GM23338 (cell line): ENCODE results near the gene CBFA2T2.

Source experiments
- CREB1 ChIP-seq: fragments of 250-450 bp; sonication (Bioruptor Pico); IDR thresholded peaks from 2 replicates; pipeline ENCODE4 v1.5.0; 2020; ENCODE audit warnings: low read depth, mild to moderate bottlenecking, moderate library complexity
- EZH2 ChIP-seq: fragments of 200-600 bp; sonication (generic); IDR thresholded peaks from one replicate; pipeline ENCODE4 v1.8.0; 2017; ENCODE audit warnings: antibody characterized with exemption, mild to moderate bottlenecking, low read depth; ENCODE audit not compliant: unreplicated experiment
- EZH2phosphoT487 ChIP-seq: fragments of 200-600 bp; sonication (generic); IDR thresholded peaks from one replicate; pipeline ENCODE4 v1.8.1; 2018; ENCODE audit warnings: antibody characterized with exemption; ENCODE audit not compliant: unreplicated experiment
- JUNB ChIP-seq: IDR thresholded peaks from one replicate; pipeline ENCODE4 v1.6.1; 2016; ENCODE audit warnings: antibody characterized with exemption; ENCODE audit not compliant: unreplicated experiment
- POLR2AphosphoS5 ChIP-seq: IDR thresholded peaks from 2 replicates; pipeline ENCODE4 v1.6.1; 2016; ENCODE audit warnings: antibody characterized with exemption, low read depth
- ZNF114 ChIP-seq: fragments of 250-450 bp; sonication (Bioruptor Pico); IDR thresholded peaks from 2 replicates; pipeline ENCODE4 v1.5.0; 2020; ENCODE audit warnings: mild to moderate bottlenecking, moderate library complexity
- ZNF331 ChIP-seq: fragments of 250-450 bp; sonication (Bioruptor Pico); IDR thresholded peaks from 2 replicates; pipeline ENCODE4 v1.5.0; 2020; ENCODE audit warnings: low read depth, mild to moderate bottlenecking, moderate library complexity
- TF ChIP-seq, protein P1 (sequence below), 2 experiments: fragments of 200-600 bp in 1 of 2; sonication (generic) in 1 of 2; conservative IDR thresholded peaks; 2 replicates each; pipeline versions ENCODE4 v1.5.1 to v1.6.1; 2016 to 2017; ENCODE audit warnings: antibody characterized with exemption in 2 of 2, low read depth in 2 of 2, mild to moderate bottlenecking in 2 of 2, moderate library complexity in 1 of 2
- TF ChIP-seq, protein P2 (sequence below): IDR thresholded peaks from one replicate; pipeline ENCODE4 v1.6.1; 2018; ENCODE audit warnings: antibody characterized with exemption; ENCODE audit not compliant: unreplicated experiment
- TF ChIP-seq, protein P3 (sequence below): fragments of 250-450 bp; sonication (Bioruptor Pico); IDR thresholded peaks from 2 replicates; pipeline ENCODE4 v1.5.0; 2020; ENCODE audit warnings: mild to moderate bottlenecking, moderate library complexity

DNA sequence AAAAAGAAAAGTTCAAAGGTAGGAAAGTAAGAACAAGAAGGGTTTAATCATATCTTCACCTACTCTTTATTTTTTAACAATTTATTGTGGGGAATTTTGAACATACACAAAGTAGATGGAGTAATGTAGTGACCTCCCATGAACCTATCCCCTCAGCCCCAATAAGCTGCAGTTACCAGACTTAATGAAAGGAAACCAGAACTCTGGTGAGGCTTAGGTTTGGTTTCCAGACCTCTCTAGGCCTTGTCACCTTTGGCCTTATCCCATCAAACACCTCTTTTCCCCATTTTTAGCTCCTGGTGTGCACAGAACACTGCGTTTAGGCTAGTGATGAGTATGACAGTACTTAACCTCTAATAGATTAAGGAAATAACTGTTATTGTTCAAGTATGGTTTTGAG, 42.0 kb downstream of the CBFA2T2 start:
- no peak for TF ChIP-seq EZH2phosphoT487
- TF ChIP-seq, protein P1, sequence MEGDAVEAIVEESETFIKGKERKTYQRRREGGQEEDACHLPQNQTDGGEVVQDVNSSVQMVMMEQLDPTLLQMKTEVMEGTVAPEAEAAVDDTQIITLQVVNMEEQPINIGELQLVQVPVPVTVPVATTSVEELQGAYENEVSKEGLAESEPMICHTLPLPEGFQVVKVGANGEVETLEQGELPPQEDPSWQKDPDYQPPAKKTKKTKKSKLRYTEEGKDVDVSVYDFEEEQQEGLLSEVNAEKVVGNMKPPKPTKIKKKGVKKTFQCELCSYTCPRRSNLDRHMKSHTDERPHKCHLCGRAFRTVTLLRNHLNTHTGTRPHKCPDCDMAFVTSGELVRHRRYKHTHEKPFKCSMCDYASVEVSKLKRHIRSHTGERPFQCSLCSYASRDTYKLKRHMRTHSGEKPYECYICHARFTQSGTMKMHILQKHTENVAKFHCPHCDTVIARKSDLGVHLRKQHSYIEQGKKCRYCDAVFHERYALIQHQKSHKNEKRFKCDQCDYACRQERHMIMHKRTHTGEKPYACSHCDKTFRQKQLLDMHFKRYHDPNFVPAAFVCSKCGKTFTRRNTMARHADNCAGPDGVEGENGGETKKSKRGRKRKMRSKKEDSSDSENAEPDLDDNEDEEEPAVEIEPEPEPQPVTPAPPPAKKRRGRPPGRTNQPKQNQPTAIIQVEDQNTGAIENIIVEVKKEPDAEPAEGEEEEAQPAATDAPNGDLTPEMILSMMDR (conservative IDR thresholded peaks at IDR 0.05; ENCODE audit: low read depth in 2 of 2), result no peak
- no peak for TF ChIP-seq POLR2AphosphoS5
- TF ChIP-seq CREB1, result no peak
- TF ChIP-seq, protein P2, sequence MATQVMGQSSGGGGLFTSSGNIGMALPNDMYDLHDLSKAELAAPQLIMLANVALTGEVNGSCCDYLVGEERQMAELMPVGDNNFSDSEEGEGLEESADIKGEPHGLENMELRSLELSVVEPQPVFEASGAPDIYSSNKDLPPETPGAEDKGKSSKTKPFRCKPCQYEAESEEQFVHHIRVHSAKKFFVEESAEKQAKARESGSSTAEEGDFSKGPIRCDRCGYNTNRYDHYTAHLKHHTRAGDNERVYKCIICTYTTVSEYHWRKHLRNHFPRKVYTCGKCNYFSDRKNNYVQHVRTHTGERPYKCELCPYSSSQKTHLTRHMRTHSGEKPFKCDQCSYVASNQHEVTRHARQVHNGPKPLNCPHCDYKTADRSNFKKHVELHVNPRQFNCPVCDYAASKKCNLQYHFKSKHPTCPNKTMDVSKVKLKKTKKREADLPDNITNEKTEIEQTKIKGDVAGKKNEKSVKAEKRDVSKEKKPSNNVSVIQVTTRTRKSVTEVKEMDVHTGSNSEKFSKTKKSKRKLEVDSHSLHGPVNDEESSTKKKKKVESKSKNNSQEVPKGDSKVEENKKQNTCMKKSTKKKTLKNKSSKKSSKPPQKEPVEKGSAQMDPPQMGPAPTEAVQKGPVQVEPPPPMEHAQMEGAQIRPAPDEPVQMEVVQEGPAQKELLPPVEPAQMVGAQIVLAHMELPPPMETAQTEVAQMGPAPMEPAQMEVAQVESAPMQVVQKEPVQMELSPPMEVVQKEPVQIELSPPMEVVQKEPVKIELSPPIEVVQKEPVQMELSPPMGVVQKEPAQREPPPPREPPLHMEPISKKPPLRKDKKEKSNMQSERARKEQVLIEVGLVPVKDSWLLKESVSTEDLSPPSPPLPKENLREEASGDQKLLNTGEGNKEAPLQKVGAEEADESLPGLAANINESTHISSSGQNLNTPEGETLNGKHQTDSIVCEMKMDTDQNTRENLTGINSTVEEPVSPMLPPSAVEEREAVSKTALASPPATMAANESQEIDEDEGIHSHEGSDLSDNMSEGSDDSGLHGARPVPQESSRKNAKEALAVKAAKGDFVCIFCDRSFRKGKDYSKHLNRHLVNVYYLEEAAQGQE, result no peak
- TF ChIP-seq JUNB, result no peak
- TF ChIP-seq, protein P3, sequence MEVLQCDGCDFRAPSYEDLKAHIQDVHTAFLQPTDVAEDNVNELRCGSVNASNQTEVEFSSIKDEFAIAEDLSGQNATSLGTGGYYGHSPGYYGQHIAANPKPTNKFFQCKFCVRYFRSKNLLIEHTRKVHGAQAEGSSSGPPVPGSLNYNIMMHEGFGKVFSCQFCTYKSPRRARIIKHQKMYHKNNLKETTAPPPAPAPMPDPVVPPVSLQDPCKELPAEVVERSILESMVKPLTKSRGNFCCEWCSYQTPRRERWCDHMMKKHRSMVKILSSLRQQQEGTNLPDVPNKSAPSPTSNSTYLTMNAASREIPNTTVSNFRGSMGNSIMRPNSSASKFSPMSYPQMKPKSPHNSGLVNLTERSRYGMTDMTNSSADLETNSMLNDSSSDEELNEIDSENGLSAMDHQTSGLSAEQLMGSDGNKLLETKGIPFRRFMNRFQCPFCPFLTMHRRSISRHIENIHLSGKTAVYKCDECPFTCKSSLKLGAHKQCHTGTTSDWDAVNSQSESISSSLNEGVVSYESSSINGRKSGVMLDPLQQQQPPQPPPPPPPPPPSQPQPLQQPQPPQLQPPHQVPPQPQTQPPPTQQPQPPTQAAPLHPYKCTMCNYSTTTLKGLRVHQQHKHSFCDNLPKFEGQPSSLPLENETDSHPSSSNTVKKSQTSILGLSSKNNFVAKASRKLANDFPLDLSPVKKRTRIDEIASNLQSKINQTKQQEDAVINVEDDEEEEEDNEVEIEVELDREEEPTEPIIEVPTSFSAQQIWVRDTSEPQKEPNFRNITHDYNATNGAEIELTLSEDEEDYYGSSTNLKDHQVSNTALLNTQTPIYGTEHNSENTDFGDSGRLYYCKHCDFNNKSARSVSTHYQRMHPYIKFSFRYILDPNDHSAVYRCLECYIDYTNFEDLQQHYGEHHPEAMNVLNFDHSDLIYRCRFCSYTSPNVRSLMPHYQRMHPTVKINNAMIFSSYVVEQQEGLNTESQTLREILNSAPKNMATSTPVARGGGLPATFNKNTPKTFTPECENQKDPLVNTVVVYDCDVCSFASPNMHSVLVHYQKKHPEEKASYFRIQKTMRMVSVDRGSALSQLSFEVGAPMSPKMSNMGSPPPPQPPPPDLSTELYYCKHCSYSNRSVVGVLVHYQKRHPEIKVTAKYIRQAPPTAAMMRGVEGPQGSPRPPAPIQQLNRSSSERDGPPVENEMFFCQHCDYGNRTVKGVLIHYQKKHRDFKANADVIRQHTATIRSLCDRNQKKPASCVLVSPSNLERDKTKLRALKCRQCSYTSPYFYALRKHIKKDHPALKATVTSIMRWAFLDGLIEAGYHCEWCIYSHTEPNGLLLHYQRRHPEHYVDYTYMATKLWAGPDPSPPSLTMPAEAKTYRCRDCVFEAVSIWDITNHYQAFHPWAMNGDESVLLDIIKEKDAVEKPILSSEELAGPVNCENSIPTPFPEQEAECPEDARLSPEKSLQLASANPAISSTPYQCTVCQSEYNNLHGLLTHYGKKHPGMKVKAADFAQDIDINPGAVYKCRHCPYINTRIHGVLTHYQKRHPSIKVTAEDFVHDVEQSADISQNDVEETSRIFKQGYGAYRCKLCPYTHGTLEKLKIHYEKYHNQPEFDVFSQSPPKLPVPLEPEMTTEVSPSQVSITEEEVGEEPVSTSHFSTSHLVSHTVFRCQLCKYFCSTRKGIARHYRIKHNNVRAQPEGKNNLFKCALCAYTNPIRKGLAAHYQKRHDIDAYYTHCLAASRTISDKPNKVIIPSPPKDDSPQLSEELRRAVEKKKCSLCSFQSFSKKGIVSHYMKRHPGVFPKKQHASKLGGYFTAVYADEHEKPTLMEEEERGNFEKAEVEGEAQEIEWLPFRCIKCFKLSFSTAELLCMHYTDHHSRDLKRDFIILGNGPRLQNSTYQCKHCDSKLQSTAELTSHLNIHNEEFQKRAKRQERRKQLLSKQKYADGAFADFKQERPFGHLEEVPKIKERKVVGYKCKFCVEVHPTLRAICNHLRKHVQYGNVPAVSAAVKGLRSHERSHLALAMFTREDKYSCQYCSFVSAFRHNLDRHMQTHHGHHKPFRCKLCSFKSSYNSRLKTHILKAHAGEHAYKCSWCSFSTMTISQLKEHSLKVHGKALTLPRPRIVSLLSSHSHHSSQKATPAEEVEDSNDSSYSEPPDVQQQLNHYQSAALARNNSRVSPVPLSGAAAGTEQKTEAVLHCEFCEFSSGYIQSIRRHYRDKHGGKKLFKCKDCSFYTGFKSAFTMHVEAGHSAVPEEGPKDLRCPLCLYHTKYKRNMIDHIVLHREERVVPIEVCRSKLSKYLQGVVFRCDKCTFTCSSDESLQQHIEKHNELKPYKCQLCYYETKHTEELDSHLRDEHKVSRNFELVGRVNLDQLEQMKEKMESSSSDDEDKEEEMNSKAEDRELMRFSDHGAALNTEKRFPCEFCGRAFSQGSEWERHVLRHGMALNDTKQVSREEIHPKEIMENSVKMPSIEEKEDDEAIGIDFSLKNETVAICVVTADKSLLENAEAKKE (CRISPR knock-in tag), result no peak
- no peak for TF ChIP-seq EZH2
- no peak for TF ChIP-seq ZNF331 (CRISPR knock-in tag)
- TF ChIP-seq ZNF114 (CRISPR knock-in tag), result no peak
